Measurements from ENCODE around the gene KLLN.
"Not testable (repeated sequence)": the region's sequence is repeated elsewhere in the genome, so short reads cannot be mapped to it uniquely, and the experiment has no call there.

The KLLN gene

GRCh38 chr10:87841186-87841585 is 22.1 kb downstream of the KLLN start:
- no peak for DNase-seq

- no peak for DNase-seq
Observed at GRCh38 chr10:87838650-87839049, 24.7 kb downstream of the KLLN start.

GRCh38 chr10:87837445-87837844 is 25.9 kb downstream of the KLLN start:
- no peak for DNase-seq

- no peak for DNase-seq
Observed at GRCh38 chr10:87836098-87836497, 27.2 kb downstream of the KLLN start.

- no peak for DNase-seq
Observed at GRCh38 chr10:87829986-87830729, 33.2 kb downstream of the KLLN start.

- not testable (repeated sequence) for DNase-seq
Observed at GRCh38 chr10:87829051-87829450, 34.3 kb downstream of the KLLN start.

- no peak for DNase-seq
Observed at GRCh38 chr10:87827681-87828080, 35.7 kb downstream of the KLLN start.

- DNase-seq: no peak
Observed at GRCh38 chr10:87826653-87827052, 36.7 kb downstream of the KLLN start.

- no peak for DNase-seq
Observed at GRCh38 chr10:87819289-87819585, 44.1 kb downstream of the KLLN start.

GRCh38 chr10:87818505-87819288 is 44.6 kb downstream of the KLLN start:
- peak in 1 of 2 experiments; percentile 53 for DNase-seq

GRCh38 chr10:87817609-87818504 is 45.5 kb downstream of the KLLN start, which contains the start of gene ATAD1:
Gene ATAD1, minus strand, starts transcription at chr10:87818226. Its CDS starts 3,627 bp downstream, at chr10:87814599.
- DNase-seq: peak; percentile 77 to 90

GRCh38 chr10:87816898-87817608 is 46.3 kb downstream of the KLLN start:
- peak; percentile 17 to 37 for DNase-seq

GRCh38 chr10:87816163-87816897 is 47.0 kb downstream of the KLLN start:
- no peak for DNase-seq
